ENCODE results near the gene CEACAM7. TPM values are rescaled to one million over a fixed set of nuclear protein-coding genes. Genes with fewer than 3 reads are reported as not detected.

The CEACAM7 gene
- total RNA-seq (2014; rRNA removed; shearing (Covaris generic)) (not detected in 2 replicates), polyA plus RNA-seq (2016; fragmentation: Nextera tagmentation; extraction: Ambion mirVana) (not detected in 2 replicates)

GRCh38 chr19:41688098-41688497 is at the start of gene CEACAM7:
Gene CEACAM7, minus strand, starts transcription at chr19:41688270. Its CDS starts 105 bp downstream, at chr19:41688165.
- no peaks in the 10 kb centered on the region for H3K36me3 ChIP-seq (ENCODE audit: low read depth)
- no peak within 1 kb of the TSS for H3K4me3 ChIP-seq
- H3K4me2 ChIP-seq (ENCODE audit: unreplicated experiment): no peak within 1 kb of the TSS
- no peaks in the 10 kb centered on the region for H4K20me1 ChIP-seq (ENCODE audit: insufficient read depth)
- no peaks in the 10 kb centered on the region for H3F3A ChIP-seq (ENCODE audit: insufficient read depth)
- H3K4me1 ChIP-seq (ENCODE audit: insufficient read depth): no peaks in the 10 kb centered on the region
- no peak within 1 kb of the TSS for H2AFZ ChIP-seq
- WGBS, 2 experiments (ENCODE audit: low coverage in 1 of 2, low lambda C conversion rate in 2 of 2, missing lambda C conversion rate in 2 of 2): 23 to 31% methylated on average over 1 of the region's 1 CpG
- H3K79me2 ChIP-seq (ENCODE audit: insufficient read depth): no peaks in the 10 kb centered on the region
- DNase-seq: no peak
- no peak for TF ChIP-seq EZH2 (IDR thresholded peaks at IDR 0.05; ENCODE audit: insufficient read depth, poor library complexity, severe bottlenecking)
- no peak for TF ChIP-seq EZH2phosphoT487 (IDR thresholded peaks at IDR 0.05; ENCODE audit: insufficient read depth, low read depth)
- H3K9me2 ChIP-seq (ENCODE audit: insufficient read depth): no peaks in the 10 kb centered on the region
- no peak within 1 kb of the TSS for H3K27ac ChIP-seq
- no peaks in the 10 kb centered on the region for H3K9me3 ChIP-seq (ENCODE audit: low read depth)
- in situ Hi-C loops (cut with MboI): no loop called here
- H3K27me3 ChIP-seq (replicated peaks; ENCODE audit: insufficient read depth): peaks cover 10% of the 10 kb centered on the region; the same call in 1 of the 2 replicates
- no peak within 1 kb of the TSS for H3K9ac ChIP-seq

- Histone ChIP-seq H3K9ac (no peak overlapping the region), H3F3A (ENCODE audit: insufficient read depth) (no peaks in the 10 kb centered on the region), H2AFZ (no peak overlapping the region), H3K9me3 (ENCODE audit: low read depth) (no peaks in the 10 kb centered on the region), H3K27me3 (replicated peaks; ENCODE audit: insufficient read depth) (peaks cover 17% of the 10 kb centered on the region), H3K27ac (no peak overlapping the region), H3K36me3 (ENCODE audit: low read depth) (no peaks in the 10 kb centered on the region), H3K4me1 (ENCODE audit: insufficient read depth) (no peaks in the 10 kb centered on the region), H3K4me3 (no peak overlapping the region), H4K20me1 (ENCODE audit: insufficient read depth) (no peaks in the 10 kb centered on the region), H3K9me2 (ENCODE audit: insufficient read depth) (no peaks in the 10 kb centered on the region), H3K79me2 (ENCODE audit: insufficient read depth) (no peaks in the 10 kb centered on the region), H3K4me2 (ENCODE audit: unreplicated experiment) (no peak overlapping the region)
- in situ Hi-C loops (cut with MboI): no loop called here
- no peak for TF ChIP-seq EZH2 (IDR thresholded peaks at IDR 0.05; ENCODE audit: insufficient read depth, poor library complexity, severe bottlenecking)
- TF ChIP-seq EZH2phosphoT487 (IDR thresholded peaks at IDR 0.05; ENCODE audit: insufficient read depth, low read depth): no peak
- 29 to 32% methylated on average over 5 of the region's 5 CpGs for WGBS, 2 experiments (ENCODE audit: low coverage in 1 of 2, low lambda C conversion rate in 2 of 2, missing lambda C conversion rate in 2 of 2)
- no peak for DNase-seq
Observed at GRCh38 chr19:41735071-41735600, 47.1 kb upstream of the CEACAM7 start.

- no peak for DNase-seq
- Histone ChIP-seq H3K9me3 (ENCODE audit: low read depth) (no peaks in the 10 kb centered on the region), H3K4me1 (ENCODE audit: insufficient read depth) (no peaks in the 10 kb centered on the region), H3F3A (ENCODE audit: insufficient read depth) (no peaks in the 10 kb centered on the region), H3K9me2 (ENCODE audit: insufficient read depth) (no peaks in the 10 kb centered on the region), H4K20me1 (ENCODE audit: insufficient read depth) (no peaks in the 10 kb centered on the region), H3K9ac (no peak overlapping the region), H3K27me3 (replicated peaks; ENCODE audit: insufficient read depth) (peaks cover 17% of the 10 kb centered on the region), H3K4me2 (ENCODE audit: unreplicated experiment) (no peak overlapping the region), H3K36me3 (ENCODE audit: low read depth) (no peaks in the 10 kb centered on the region), H3K27ac (no peak overlapping the region), H2AFZ (no peak overlapping the region), H3K4me3 (no peak overlapping the region), H3K79me2 (ENCODE audit: insufficient read depth) (no peaks in the 10 kb centered on the region)
- TF ChIP-seq EZH2phosphoT487 (IDR thresholded peaks at IDR 0.05; ENCODE audit: insufficient read depth, low read depth) (no peak), EZH2 (IDR thresholded peaks at IDR 0.05; ENCODE audit: insufficient read depth, poor library complexity, severe bottlenecking) (no peak)
- in situ Hi-C loops (cut with MboI): no loop called here
- 21 to 28% methylated on average over 3 of the region's 3 CpGs for WGBS, 2 experiments (ENCODE audit: low coverage in 1 of 2, low lambda C conversion rate in 2 of 2, missing lambda C conversion rate in 2 of 2)
Observed at GRCh38 chr19:41734585-41734984, 46.5 kb upstream of the CEACAM7 start.

- H3K36me3 ChIP-seq (ENCODE audit: low read depth): no peaks in the 10 kb centered on the region
- peaks cover 17% of the 10 kb centered on the region for H3K27me3 ChIP-seq (replicated peaks; ENCODE audit: insufficient read depth)
- H3K4me1 ChIP-seq (ENCODE audit: insufficient read depth): no peaks in the 10 kb centered on the region
- H3K9ac ChIP-seq: no peak overlapping the region
- no peak overlapping the region for H3K4me2 ChIP-seq (ENCODE audit: unreplicated experiment)
- no peak overlapping the region for H3K4me3 ChIP-seq
- H3K79me2 ChIP-seq (ENCODE audit: insufficient read depth): no peaks in the 10 kb centered on the region
- WGBS, 2 experiments (ENCODE audit: low coverage in 1 of 2, low lambda C conversion rate in 2 of 2, missing lambda C conversion rate in 2 of 2): 26 to 27% methylated on average over 4 of the region's 4 CpGs
- no peak for TF ChIP-seq EZH2phosphoT487 (IDR thresholded peaks at IDR 0.05; ENCODE audit: insufficient read depth, low read depth)
- TF ChIP-seq EZH2 (IDR thresholded peaks at IDR 0.05; ENCODE audit: insufficient read depth, poor library complexity, severe bottlenecking): no peak
- H4K20me1 ChIP-seq (ENCODE audit: insufficient read depth): no peaks in the 10 kb centered on the region
- no peaks in the 10 kb centered on the region for H3F3A ChIP-seq (ENCODE audit: insufficient read depth)
- H3K9me2 ChIP-seq (ENCODE audit: insufficient read depth): no peaks in the 10 kb centered on the region
- H3K27ac ChIP-seq: no peak overlapping the region
- DNase-seq: no peak
- H2AFZ ChIP-seq: no peak overlapping the region
- H3K9me3 ChIP-seq (ENCODE audit: low read depth): no peaks in the 10 kb centered on the region
- in situ Hi-C loops (cut with MboI): no loop called here
Observed at GRCh38 chr19:41734156-41734555, 46.1 kb upstream of the CEACAM7 start.

All from GM23248 (cell line).